Esophagus squamous epithelium (tissue), 4 donors: ENCODE data around the gene SHISA6.

Experiments
- POLR2A ChIP-seq, 4 donors: fragments of 450-650 bp; IDR thresholded peaks; one replicate each; pipeline ENCODE4 v1.6.1; 2017; ENCODE audit warnings: antibody characterized with exemption in 4 of 4, mild to moderate bottlenecking in 4 of 4, moderate library complexity in 3 of 4
- TF ChIP-seq, protein P1 (sequence below), 6 experiments: fragments of 450-650 bp in 4 of 6; fragments of 200-600 bp in 2 of 6; sonication (generic) in 2 of 6; IDR thresholded peaks; one replicate each; pipeline ENCODE4 v1.5.1; 2016 to 2019; ENCODE audit warnings: antibody characterized with exemption in 6 of 6, mild to moderate bottlenecking in 4 of 6, moderate library complexity in 4 of 6

DNA sequence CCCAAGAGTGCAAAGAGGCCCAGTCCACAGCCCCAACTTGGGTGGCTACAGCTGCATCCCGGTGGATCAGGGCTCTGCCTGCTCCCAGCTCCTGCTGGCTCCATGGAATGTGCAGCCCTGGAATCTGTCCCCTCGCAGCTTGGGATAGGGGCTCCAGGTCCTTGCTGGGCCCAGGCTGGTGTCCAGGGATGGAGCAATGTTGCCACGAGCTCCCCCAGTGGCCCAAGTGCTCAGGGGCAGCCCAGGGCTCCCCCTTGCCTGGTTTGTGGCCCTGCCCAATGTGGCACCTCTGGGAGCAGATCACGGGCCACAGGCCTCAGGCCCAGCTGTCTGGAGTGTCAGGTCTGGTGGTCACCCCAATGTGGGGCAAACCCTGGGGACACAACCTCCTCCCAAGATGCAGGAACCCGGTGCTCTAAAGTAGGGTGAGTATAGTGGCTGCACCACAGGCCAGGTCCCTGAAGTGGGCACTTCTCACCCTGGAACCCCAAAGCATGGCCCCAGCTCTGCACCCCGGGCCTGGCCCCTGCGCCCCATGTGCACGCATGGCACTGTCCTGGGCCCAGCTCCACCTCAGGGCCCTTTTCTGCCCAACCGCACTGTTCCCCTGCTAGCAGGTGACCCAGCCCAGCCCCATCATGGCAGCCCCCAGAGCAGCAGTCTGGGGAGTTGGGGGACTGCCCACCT, 342.4 kb downstream of the SHISA6 start:
- TF ChIP-seq, protein P1, sequence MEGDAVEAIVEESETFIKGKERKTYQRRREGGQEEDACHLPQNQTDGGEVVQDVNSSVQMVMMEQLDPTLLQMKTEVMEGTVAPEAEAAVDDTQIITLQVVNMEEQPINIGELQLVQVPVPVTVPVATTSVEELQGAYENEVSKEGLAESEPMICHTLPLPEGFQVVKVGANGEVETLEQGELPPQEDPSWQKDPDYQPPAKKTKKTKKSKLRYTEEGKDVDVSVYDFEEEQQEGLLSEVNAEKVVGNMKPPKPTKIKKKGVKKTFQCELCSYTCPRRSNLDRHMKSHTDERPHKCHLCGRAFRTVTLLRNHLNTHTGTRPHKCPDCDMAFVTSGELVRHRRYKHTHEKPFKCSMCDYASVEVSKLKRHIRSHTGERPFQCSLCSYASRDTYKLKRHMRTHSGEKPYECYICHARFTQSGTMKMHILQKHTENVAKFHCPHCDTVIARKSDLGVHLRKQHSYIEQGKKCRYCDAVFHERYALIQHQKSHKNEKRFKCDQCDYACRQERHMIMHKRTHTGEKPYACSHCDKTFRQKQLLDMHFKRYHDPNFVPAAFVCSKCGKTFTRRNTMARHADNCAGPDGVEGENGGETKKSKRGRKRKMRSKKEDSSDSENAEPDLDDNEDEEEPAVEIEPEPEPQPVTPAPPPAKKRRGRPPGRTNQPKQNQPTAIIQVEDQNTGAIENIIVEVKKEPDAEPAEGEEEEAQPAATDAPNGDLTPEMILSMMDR (IDR thresholded peaks at IDR 0.05) = no peak
- TF ChIP-seq POLR2A (IDR thresholded peaks at IDR 0.05) = no peak
